ENCODE measurements around the gene UBAP2.
A peak's percentile ranks its signal among the peaks of the same experiment; 100 is the strongest.

UBAP2 gene

DNA sequence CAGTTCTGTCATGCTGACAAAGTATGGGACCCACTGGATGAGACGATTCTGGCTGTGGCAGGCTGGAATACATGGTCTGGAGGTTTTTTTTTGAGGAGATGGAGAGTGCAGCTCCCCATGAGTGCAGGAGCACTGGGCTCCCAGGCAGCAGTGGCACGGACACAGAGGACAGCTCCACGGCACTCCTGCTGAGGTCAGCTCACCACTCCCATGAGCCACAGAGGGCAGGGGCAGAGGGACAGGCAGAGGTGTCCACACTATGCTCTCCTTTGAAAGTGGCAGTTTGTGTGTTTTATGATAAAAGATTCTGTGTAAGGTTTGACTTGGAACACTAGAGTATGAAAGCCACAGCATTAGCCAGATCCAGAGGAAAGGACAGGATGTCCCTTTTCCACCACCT is 117.4 kb downstream of the UBAP2 start:
- DNase-seq (ENCODE audit: low spot score), result no peak
- TF ChIP-seq CTCF (IDR thresholded peaks at IDR 0.05; ENCODE audit: extremely low read depth, missing control alignments), result no peak

DNA sequence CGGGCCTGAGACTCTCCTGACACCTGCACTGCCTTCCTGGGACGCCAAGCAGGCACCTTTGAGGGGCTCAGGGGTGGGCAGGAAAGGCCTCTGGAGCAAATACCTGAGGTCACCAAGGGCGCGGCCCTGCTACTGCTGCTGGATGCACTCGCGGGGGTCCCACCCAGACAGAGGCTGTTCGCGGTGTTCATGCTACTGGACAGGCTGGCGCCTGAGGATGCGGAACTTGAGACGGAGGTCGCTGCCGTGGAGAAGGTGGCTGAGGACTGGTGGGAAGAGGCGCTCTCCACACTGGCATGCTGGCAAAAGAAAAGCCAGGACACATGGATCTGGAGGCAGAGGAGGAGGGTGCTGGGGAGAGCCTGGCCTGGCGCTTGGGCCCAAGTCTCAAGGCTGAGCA is 121.0 kb downstream of the UBAP2 start:
- DNase-seq (ENCODE audit: low spot score), result no peak
- TF ChIP-seq CTCF (IDR thresholded peaks at IDR 0.05; ENCODE audit: extremely low read depth, missing control alignments), result no peak

DNA sequence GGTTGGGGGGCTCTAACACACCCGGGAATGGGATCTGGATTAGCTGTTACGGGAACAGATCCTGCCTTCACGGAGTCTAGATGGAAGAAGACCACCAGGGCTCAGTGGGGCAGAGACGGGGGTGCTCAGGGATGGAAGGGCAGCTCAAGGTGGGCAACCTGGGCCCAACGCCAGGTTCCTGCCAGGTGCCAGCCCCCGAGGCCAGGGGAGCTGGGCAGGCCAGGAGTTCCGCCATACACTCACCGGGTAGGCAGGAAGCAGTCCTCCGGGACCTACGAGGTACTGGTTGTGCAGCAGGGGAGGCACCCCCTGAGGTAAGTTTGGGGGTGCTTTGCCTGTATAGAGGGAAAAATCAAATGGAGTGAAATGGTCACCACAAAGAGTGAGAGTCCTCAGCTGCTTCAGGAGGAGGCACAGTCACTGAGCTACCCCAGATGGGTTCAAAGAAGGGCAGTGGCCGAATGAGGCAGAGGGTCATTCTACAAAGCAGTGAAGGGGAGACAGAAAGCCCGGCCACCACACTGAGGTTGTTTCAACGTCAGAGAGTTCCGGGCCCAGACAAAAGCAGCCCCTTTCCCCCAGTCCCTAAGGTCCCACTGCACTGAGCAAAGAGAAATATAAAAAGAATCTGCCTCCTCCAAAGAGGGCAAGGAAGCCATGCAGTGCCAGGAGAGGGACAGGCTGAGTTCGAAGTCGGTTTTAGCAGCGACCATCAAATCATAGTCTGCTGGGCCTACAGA is 121.8 kb downstream of the UBAP2 start:
- no peak for TF ChIP-seq CTCF (IDR thresholded peaks at IDR 0.05; ENCODE audit: extremely low read depth, missing control alignments)
- no peak for DNase-seq (ENCODE audit: low spot score)

- DNase-seq (ENCODE audit: low spot score), result peak; percentile 47
- TF ChIP-seq CTCF (IDR thresholded peaks at IDR 0.05; ENCODE audit: extremely low read depth, missing control alignments), result peak; percentile 37
Measured at GRCh38 chr9:33924978-33925797, 123.5 kb downstream of the UBAP2 start.

- DNase-seq (ENCODE audit: low spot score), result no peak
- TF ChIP-seq CTCF (IDR thresholded peaks at IDR 0.05; ENCODE audit: extremely low read depth, missing control alignments), result no peak
Measured at GRCh38 chr9:33923998-33924701, 124.5 kb downstream of the UBAP2 start.

DNA sequence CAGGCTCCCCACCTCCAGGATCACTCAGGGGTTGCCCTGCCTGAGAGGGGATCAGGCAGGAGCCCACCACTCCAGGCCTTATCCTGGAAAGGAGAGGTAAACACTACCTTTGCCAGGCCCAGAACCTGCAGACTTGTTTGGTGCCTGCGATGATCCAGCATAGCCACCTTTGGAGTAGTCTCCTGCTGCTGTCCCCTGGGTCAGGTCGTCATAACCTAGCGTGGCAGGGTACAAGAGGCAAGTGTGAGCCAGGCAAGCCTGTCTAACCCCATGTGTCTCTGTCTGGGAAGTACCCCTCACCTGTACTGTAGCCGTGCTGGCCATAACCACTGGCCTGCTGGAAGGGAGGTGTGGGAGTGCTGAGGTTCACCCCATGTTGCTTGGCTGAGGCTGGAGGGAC is 125.6 kb downstream of the UBAP2 start:
- no peak for TF ChIP-seq CTCF (IDR thresholded peaks at IDR 0.05; ENCODE audit: extremely low read depth, missing control alignments)
- DNase-seq (ENCODE audit: low spot score), result no peak

All from GM20000 (cell line).